HG03460 (cell line): ENCODE results near the gene CORO7.

ENCODE experiments used
- ATAC-seq: cut with Tn5 transposase; IDR thresholded peaks from one replicate; pipeline ENCODE4 v1.9.1; 2021; ENCODE audit not compliant: unreplicated experiment

The CORO7 gene

GRCh38 chr16:4373356-4373908 is 43.0 kb downstream of the CORO7 start:
- ATAC-seq = no peak

DNA sequence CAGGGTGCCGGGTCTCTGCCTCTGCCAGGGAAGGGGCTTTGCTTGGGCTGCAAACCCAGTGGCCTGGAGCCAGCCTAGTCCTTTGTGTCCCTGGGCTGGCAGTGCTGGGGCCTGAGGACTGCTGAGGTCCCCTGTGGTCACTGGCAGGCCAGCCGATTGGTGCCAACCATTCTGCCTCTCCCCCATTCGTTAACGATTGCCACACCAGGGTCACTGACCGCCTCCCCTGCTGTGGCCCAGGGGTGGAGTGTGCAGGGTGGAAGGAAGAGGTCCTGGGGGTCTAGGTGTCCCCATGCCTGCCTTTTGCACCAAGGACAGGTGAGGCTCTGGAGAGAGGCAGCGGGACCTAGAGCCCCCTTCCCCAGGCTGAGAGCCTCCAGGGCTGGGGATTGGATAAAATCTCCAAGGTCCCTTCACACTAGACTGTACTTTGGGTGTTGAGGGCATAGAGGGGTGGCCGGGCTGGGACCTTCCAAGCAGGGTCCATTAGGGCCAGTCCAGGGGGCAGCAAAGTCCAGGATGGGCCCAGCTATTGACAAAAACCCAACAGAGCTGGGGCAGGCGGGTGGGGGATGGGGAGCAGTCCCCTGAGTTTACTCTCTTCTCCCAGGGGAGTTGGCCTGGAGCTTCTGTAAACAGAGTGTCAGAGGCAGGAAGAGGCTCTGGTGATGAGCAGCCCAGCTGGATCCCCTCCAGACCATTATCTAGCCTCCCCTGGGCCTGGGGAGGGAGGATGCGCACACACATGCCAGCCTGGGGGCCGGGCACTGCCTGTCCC is 43.6 kb downstream of the CORO7 start:
- ATAC-seq = no peak

- ATAC-seq = no peak
These were observed 44.3 kb downstream of the CORO7 start for GRCh38 chr16:4372001-4372577.

- peak; percentile 64 for ATAC-seq
These were observed 44.9 kb downstream of the CORO7 start, which contains the start of gene VASN for GRCh38 chr16:4371357-4372000. TSS of gene VASN (plus strand) at chr16:4371848. CDS start at chr16:4380878, 9,030 bp downstream.

- ATAC-seq = no peak
These were observed 45.6 kb downstream of the CORO7 start for GRCh38 chr16:4370570-4371356.

- no peak for ATAC-seq
These were observed 46.2 kb downstream of the CORO7 start for GRCh38 chr16:4370151-4370550.

- no peak for ATAC-seq
These were observed 47.2 kb downstream of the CORO7 start for GRCh38 chr16:4369007-4369733.

DNA sequence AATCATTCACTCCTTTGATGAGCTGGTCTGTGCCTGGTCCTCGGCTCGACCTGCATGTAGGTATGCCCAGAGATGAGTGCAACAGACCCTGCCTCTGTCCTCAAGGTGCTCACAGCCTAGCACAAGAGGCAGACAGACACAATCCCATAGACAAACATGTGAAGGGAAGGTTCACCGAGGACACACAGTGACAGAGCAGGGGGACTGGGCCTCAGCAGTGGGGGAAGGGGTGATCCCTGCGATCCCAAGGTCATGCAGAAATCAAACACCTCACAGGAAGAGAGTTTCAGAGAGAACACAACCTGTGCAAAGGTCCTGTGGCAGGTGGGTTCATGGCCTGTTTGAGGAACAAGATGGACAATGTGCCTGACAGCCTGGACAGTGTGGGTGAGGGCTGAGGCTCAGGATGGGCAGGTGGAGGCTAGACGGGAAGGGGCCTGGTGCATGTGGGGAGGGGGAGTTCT is 49.0 kb downstream of the CORO7 start:
- no peak for ATAC-seq

GRCh38 chr16:4366016-4366415 is 50.4 kb downstream of the CORO7 start:
- no peak for ATAC-seq

DNA sequence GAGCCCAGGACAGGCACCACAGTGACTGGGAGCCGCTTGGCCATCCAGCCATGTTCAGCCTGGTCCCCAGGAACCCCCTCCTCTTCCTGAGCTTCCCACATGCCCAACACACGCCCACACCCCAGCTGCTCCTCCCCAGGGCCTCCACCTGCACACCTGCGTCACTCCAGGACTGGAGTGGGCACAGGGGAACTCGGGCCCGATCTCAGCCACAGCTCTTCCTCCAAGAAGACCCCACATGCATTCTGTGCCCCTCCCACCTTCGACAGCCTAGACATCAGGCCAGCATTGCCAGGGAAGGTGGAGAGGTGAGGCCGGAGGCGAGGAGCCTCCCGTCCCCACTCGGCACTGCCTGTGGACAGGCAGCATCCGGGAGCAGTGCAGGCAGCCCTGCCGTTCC is 50.8 kb downstream of the CORO7 start:
- no peak for ATAC-seq

- ATAC-seq = peak; percentile 81
These were observed 51.4 kb downstream of the CORO7 start for GRCh38 chr16:4365014-4365406.

DNA sequence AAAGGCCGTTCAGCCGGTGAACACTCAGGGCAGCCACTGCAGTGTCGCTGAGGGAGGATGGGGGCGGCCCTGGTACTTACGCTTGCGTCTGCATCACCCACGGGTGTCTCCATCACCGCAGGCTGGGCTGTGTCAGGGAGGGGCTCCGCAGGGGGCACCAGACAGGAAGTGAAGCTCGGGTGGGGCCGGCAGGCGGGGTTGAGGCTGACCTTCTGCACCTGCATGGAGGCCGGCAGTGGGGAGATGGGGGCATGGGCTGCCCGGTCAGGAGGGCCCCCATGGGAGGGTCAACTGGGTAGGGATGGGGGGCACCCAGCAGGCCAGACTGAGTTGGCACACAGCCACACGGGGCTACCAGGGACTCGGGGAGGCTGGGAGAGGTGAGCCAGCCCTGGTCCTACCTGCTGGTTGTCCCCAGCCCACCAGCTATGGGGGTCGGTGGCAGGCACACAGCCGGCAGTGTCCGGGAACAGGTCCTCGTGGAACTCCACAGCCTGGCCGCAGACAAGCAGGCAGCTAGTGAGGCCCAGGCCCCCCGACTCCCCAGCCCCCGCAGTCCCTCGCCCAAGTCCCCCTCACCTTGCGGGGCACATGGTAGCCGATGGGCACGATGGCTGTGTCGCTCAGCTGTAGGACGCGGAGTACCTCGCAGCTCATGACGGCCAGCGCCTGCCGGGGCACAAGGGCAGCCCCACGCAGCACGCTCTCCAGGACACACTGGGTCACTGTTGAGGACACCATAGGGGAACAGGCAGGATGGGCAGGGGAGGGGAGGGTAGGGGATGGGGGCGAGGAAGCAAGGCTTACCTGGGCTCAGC is 52.0 kb downstream of the CORO7 start:
- no peak for ATAC-seq

DNA sequence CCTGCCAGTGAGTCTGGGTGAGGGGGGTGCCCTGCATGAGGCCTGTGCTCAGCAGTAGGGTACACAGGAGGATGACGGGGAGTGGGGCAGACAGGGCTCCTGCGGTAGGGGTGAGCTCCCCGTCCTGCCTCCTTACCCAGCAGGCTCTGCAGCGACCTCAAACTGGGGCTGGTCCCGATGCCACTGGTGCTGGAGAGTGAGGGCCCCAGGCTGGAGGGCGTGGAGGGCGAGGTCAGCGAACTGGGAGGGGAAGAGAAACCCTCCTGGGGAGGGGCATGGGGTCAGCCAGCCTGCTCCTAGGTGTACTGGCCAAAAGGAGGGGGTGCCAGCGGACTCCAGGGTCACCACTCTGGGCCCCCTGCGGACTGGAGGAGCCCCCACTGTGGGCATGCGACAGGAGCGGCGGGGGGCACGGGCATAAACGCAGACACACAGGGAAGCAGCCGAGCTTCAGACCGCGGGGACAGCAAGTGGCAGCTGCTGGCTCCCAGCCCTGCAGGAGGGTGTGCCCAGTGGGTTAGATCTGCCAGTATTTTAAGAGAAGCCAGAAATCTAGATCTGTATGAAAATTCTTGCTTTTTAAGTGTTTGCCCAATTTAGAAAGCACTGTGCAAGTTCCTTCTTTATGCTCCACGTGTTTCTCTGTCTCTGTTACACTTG is 53.8 kb downstream of the CORO7 start:
- no peak for ATAC-seq

DNA sequence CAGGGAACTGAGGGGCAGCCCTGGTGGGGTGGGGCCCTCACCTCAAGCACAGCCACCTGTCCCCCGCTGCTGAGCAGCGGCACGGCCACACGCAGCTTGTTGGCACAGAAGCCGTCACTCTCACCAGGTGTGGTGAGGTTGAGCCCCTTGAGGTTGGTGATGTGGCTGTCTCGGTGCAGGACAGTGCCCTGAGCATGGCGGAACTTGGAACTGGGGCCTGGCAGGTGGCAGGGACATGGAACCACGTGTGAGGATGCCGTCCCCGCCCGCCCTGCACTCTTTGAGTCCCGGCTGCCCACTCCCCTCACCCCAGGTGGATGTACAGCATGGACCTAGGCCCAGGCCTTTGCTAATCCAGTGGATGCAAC is 54.5 kb downstream of the CORO7 start:
- ATAC-seq = no peak

DNA sequence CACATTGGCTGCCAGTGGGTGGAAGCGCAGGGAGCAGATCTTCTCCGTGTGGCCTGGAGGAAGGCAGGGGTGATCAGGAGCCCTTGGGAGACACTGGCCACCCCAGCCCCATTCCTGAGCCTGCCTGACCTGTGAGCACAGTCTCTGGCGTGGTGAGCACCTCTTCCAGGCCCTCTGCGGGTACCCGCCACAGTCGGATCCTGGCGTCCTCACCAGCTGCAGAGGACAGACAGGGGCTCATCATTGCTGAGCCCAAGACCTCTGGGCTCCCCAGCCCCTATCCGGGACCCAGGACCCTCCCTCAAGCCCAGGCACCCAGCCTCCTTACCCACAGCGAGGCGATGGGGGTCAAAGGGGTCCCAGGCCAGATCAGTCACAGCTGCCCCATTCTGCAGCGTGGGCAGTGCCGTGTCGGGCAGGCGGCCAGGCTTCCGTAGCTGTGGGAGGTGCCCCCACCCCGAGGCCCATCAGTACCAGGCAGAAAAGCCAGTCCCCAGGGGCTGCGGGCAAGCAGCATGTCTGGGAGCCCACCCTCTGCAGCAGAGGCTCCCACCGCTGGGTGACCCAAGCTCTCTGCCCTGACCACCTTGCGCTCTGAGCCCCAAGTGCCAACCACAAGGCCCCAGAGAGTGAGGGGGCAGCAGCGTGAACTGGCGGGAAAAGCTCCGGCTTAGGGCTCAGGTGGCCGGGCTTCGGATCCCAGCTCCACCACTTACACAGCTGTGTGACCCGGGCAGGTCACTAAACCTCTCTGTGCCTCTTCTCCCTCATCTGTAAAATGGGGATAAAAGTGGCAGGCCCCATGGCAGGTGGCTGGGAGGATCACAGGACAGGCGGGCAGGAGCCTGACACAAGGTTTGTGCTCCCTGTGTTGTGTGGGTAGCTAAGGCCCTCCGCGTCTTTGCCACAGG is 55.1 kb downstream of the CORO7 start:
- no peak for ATAC-seq

GRCh38 chr16:4360538-4361021 is 55.8 kb downstream of the CORO7 start:
- no peak for ATAC-seq

DNA sequence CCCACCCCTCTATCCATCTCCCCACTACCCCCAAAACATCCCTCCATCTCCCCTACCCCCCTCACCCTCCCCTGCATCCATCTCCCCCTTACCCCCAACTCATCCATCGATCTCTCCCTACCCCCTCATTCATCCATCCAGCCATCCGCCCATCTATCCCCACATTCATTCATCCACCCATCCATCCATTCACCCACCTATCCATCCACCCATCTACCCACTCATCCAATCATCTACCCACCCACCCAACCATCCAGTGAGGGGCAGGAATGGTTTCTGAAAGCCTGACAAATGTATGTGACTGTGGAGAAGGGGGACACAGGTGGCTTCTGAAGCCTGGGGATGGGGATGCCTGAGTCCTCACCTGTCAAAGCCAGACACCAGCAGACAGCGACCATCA is 56.5 kb downstream of the CORO7 start:
- no peak for ATAC-seq
